Sigmoid colon (tissue), 4 donors: ENCODE measurements around the gene NCOA7.

ENCODE experiments used
- EP300 ChIP-seq, 4 donors: sonication (generic); formaldehyde crosslinking; IDR thresholded peaks; one replicate each; pipeline ENCODE4 v1.6.1; 2017; ENCODE audit warnings: antibody characterized with exemption in 4 of 4
- POLR2A ChIP-seq, 2 donors: fragments of 450-650 bp; IDR thresholded peaks; one replicate each; pipeline ENCODE4 v1.6.1; 2016; ENCODE audit warnings: antibody characterized with exemption in 2 of 2, mild to moderate bottlenecking in 2 of 2, moderate library complexity in 2 of 2
- TF ChIP-seq, protein P1 (sequence below), 4 experiments: fragments of 450-650 bp in 3 of 4; fragments of 200-600 bp in 1 of 4; IDR thresholded peaks; one replicate each; pipeline ENCODE4 v1.5.1; 2016 to 2019; ENCODE audit warnings: antibody characterized with exemption in 4 of 4, mild to moderate bottlenecking in 3 of 4, moderate library complexity in 2 of 4

- TF ChIP-seq, protein P1, sequence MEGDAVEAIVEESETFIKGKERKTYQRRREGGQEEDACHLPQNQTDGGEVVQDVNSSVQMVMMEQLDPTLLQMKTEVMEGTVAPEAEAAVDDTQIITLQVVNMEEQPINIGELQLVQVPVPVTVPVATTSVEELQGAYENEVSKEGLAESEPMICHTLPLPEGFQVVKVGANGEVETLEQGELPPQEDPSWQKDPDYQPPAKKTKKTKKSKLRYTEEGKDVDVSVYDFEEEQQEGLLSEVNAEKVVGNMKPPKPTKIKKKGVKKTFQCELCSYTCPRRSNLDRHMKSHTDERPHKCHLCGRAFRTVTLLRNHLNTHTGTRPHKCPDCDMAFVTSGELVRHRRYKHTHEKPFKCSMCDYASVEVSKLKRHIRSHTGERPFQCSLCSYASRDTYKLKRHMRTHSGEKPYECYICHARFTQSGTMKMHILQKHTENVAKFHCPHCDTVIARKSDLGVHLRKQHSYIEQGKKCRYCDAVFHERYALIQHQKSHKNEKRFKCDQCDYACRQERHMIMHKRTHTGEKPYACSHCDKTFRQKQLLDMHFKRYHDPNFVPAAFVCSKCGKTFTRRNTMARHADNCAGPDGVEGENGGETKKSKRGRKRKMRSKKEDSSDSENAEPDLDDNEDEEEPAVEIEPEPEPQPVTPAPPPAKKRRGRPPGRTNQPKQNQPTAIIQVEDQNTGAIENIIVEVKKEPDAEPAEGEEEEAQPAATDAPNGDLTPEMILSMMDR (IDR thresholded peaks at IDR 0.05) = no peak
- TF ChIP-seq EP300 (IDR thresholded peaks at IDR 0.05) = no peak
- no peak for TF ChIP-seq POLR2A (IDR thresholded peaks at IDR 0.05)
Observed at GRCh38 chr6:125759959-125760457, 30.8 kb upstream of the NCOA7 start.
